Body of pancreas (tissue), 4 donors: ENCODE data around the gene VTA1. TPM values are rescaled to one million over a fixed set of nuclear protein-coding genes. Genes with fewer than 3 reads are reported as not detected.

Experiments
- ATAC-seq: fragments of 150-250 bp; one replicate; pipeline ENCODE4 v1.9.1; 2016
- DNase-seq, 4 donors: peaks; one replicate each; pipeline ENCODE4 v3.0.0-alpha.2; 2019
- H3K27ac ChIP-seq, 4 donors: fragments of 200-600 bp; sonication (generic); 1 replicate in 3 of 4; 2 replicates in 1 of 4; pipeline versions ENCODE4 v1.5.1 to v1.6.1; 2016 to 2019; ENCODE audit warnings: mild to moderate bottlenecking in 1 of 4, mixed read lengths in 1 of 4, moderate library complexity in 1 of 4
- H3K27me3 ChIP-seq, 2 donors: fragments of 200-600 bp; sonication (generic); one replicate each; pipeline ENCODE4 v1.6.0; 2016; ENCODE audit warnings: mild to moderate bottlenecking in 1 of 2
- H3K36me3 ChIP-seq, 2 donors: fragments of 200-600 bp; sonication (generic); replicated peaks in 1 of 2; 2 replicates each; pipeline ENCODE4 v1.5.1; 2016; ENCODE audit warnings: low read depth in 2 of 2; ENCODE audit not compliant: insufficient read depth in 1 of 2
- H3K4me1 ChIP-seq: fragments of 200-600 bp; sonication (generic); one replicate; pipeline ENCODE4 v1.6.0; 2016
- H3K4me3 ChIP-seq, 2 donors: fragments of 200-600 bp; sonication (generic); 1 replicate in 1 of 2; 2 replicates in 1 of 2; pipeline ENCODE4 v1.5.1; 2016 to 2019
- H3K9me3 ChIP-seq, 3 donors: fragments of 200-600 bp; sonication (generic); 1 replicate in 2 of 3; 2 replicates in 1 of 3; pipeline ENCODE4 v1.5.1; 2016
- CTCF ChIP-seq, 7 experiments: fragments of 450-650 bp in 4 of 7; fragments of 200-600 bp in 3 of 7; sonication (generic) in 3 of 7; IDR thresholded peaks; one replicate each; pipeline ENCODE4 v1.5.1; 2016 to 2019; ENCODE audit warnings: antibody characterized with exemption in 7 of 7
- POLR2A ChIP-seq, 3 donors: fragments of 450-650 bp; IDR thresholded peaks; one replicate each; pipeline ENCODE4 v1.6.1; 2016; ENCODE audit warnings: antibody characterized with exemption in 3 of 3, mild to moderate bottlenecking in 2 of 3
- WGBS, 2 donors: methylation state at CpG; one replicate each; pipeline ENCODE4 v1.1.5; 2017; 5-methylcytosine and 5-hydroxymethylcytosine counted together
- intact Hi-C: fragments of 100-400 bp; cut with DNase I; formaldehyde crosslinking; loops from one replicate; pipeline ENCODE4 v1.15.1; 2023
- total RNA-seq, 2 donors: library from RNA; depleted of rRNA; stranded (reverse); fragments of >200 nt; gene quantifications; one replicate each; pipeline ENCODE4 v1.1.0, GENCODE V29; 2016

The VTA1 gene
- total RNA-seq, 2 donors from 2014 or later: 5.9 to 11.9 TPM

GRCh38 chr6:142251930-142252445, 104.9 kb downstream of the VTA1 start:
- TF ChIP-seq CTCF (IDR thresholded peaks at IDR 0.05): no peak
- no peak for TF ChIP-seq POLR2A (IDR thresholded peaks at IDR 0.05)
- Histone ChIP-seq H3K4me3 (no peak overlapping the region), H3K9me3 (no peaks in the 10 kb centered on the region), H3K27me3 (no peaks in the 10 kb centered on the region), H3K27ac (no peak overlapping the region), H3K36me3 (no peaks in the 10 kb centered on the region), H3K4me1 (no peaks in the 10 kb centered on the region)
- DNase-seq (no peak), ATAC-seq (no peak)
- intact Hi-C loops: no loop called here
- WGBS, 2 donors: 17 to 24% methylated on average over 1 of the region's 1 CpG

GRCh38 chr6:142254513-142254912, 107.5 kb downstream of the VTA1 start:
- no peaks in the 10 kb centered on the region for H3K9me3 ChIP-seq
- no peaks in the 10 kb centered on the region for H3K4me1 ChIP-seq
- intact Hi-C loops: no loop called here
- DNase-seq (no peak), ATAC-seq (no peak)
- no peak overlapping the region for H3K4me3 ChIP-seq
- no peak overlapping the region for H3K27ac ChIP-seq
- no peaks in the 10 kb centered on the region for H3K27me3 ChIP-seq
- no peak for TF ChIP-seq CTCF (IDR thresholded peaks at IDR 0.05)
- TF ChIP-seq POLR2A (IDR thresholded peaks at IDR 0.05): no peak
- WGBS, 2 donors: 59 to 68% methylated on average over 6 of the region's 6 CpGs
- no peaks in the 10 kb centered on the region for H3K36me3 ChIP-seq

GRCh38 chr6:142255785-142256184, 108.7 kb downstream of the VTA1 start:
- H3K27me3 ChIP-seq: no peaks in the 10 kb centered on the region
- DNase-seq (no peak), ATAC-seq (no peak)
- H3K27ac ChIP-seq: no peak overlapping the region
- no peak for TF ChIP-seq CTCF (IDR thresholded peaks at IDR 0.05)
- TF ChIP-seq POLR2A (IDR thresholded peaks at IDR 0.05): no peak
- no peaks in the 10 kb centered on the region for H3K4me1 ChIP-seq
- H3K36me3 ChIP-seq: no peaks in the 10 kb centered on the region
- WGBS, 2 donors: 0 to 18% methylated on average over 2 of the region's 2 CpGs
- intact Hi-C loops: no loop called here
- no peak overlapping the region for H3K4me3 ChIP-seq
- H3K9me3 ChIP-seq: no peaks in the 10 kb centered on the region

- intact Hi-C loops: no loop called here
- Histone ChIP-seq H3K27ac (no peak overlapping the region), H3K4me3 (no peak overlapping the region), H3K36me3 (no peaks in the 10 kb centered on the region), H3K9me3 (no peaks in the 10 kb centered on the region), H3K27me3 (no peaks in the 10 kb centered on the region), H3K4me1 (no peaks in the 10 kb centered on the region)
- TF ChIP-seq POLR2A (IDR thresholded peaks at IDR 0.05) (no peak), CTCF (IDR thresholded peaks at IDR 0.05) (no peak)
- ATAC-seq (no peak), DNase-seq (no peak)
- 81 to 85% methylated on average over 6 of the region's 6 CpGs for WGBS, 2 donors
Measured at GRCh38 chr6:142258305-142258704, 111.2 kb downstream of the VTA1 start.

GRCh38 chr6:142258757-142259156, 111.7 kb downstream of the VTA1 start:
- Histone ChIP-seq H3K27me3 (no peaks in the 10 kb centered on the region), H3K9me3 (no peaks in the 10 kb centered on the region), H3K27ac (no peak overlapping the region), H3K4me3 (no peak overlapping the region), H3K36me3 (no peaks in the 10 kb centered on the region), H3K4me1 (no peaks in the 10 kb centered on the region)
- no peak for ATAC-seq
- 82 to 88% methylated on average over 8 of the region's 8 CpGs for WGBS, 2 donors
- DNase-seq: no peak
- intact Hi-C loops: no loop called here
- no peak for TF ChIP-seq POLR2A (IDR thresholded peaks at IDR 0.05)
- no peak for TF ChIP-seq CTCF (IDR thresholded peaks at IDR 0.05)
